Measurements from ENCODE around the gene GPR137.

GPR137 gene

DNA sequence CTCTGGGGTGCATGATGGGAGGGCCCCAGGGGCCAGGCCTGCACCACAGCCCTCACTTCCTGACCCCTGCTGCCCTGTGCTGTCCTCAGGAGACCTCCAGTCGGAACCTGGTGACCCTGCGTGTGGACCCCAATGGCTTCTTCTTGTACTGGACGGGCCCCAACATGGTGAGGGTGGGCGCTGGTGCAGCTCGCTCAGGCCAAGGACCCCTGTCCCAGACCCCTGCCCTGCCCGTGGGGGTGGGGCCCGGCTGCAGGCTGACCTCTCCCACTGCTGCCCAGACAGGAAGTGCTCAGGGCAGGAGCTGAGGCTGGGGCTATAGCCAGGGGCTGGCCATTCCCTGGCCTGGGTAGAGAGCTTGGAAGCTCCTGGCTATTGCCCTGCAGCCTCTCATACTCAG lies 31.3 kb upstream of the GPR137 start:
- Histone ChIP-seq H3K4me3 (ENCODE audit: low read depth in 1 of 2, low read length in 1 of 2) (no peak overlapping the region), H3K4me1 (ENCODE audit: control insufficient read depth in 1 of 2, insufficient read depth in 1 of 2, low read depth in 1 of 2, low read length in 1 of 2) (peaks cover 21 to 28% of the 10 kb centered on the region in 2 experiments), H3K36me3 (peaks cover 34% of the 10 kb centered on the region), H3K27ac (no peak overlapping the region), H3K27me3 (peaks cover 6% of the 10 kb centered on the region), H3K9me3 (no peaks in the 10 kb centered on the region)
- TF ChIP-seq, protein P1, sequence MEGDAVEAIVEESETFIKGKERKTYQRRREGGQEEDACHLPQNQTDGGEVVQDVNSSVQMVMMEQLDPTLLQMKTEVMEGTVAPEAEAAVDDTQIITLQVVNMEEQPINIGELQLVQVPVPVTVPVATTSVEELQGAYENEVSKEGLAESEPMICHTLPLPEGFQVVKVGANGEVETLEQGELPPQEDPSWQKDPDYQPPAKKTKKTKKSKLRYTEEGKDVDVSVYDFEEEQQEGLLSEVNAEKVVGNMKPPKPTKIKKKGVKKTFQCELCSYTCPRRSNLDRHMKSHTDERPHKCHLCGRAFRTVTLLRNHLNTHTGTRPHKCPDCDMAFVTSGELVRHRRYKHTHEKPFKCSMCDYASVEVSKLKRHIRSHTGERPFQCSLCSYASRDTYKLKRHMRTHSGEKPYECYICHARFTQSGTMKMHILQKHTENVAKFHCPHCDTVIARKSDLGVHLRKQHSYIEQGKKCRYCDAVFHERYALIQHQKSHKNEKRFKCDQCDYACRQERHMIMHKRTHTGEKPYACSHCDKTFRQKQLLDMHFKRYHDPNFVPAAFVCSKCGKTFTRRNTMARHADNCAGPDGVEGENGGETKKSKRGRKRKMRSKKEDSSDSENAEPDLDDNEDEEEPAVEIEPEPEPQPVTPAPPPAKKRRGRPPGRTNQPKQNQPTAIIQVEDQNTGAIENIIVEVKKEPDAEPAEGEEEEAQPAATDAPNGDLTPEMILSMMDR (IDR thresholded peaks at IDR 0.05): no peak

DNA sequence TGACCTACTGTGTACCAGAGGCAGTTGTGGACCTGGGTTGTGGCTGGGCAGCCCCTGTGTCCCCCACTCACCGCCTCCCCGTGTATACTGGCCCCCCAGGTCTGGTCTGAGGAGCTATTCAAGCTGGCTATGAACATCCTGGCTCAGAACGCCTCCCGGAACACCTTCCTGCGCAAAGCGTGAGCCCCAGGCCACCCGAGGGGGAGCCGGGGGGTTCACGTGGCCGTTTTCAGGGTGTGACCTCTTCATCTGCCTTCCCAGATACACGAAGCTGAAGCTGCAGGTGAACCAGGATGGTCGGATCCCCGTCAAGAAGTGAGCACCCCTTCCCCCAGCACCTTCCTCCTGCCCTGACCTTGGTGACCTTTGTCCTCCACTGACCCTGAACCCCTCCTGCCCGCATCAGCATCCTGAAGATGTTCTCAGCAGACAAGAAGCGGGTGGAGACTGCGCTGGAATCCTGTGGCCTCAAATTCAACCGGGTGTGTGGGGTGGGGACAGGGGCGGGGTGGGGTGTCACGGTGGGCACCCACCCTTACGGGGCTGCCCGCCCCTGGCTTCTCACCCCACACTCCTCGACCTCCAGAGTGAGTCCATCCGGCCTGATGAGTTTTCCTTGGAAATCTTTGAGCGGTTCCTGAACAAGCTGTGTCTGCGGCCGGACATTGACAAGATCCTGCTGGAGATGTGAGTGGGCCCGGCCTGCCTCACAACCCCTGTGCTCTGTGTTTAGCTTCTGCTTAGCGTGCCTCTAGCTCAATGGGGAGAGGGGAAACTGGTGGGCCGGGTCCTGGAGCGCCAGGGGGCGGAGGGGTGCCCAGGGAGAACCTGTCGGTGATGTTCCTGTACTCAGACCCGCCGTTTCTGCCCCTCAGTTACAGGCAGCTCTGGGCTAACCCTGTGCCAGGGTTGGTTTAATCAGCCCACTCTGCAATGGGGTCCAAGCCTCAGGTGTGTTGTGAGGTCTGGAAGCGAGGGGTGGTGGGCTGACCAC lies 30.2 kb upstream of the GPR137 start:
- TF ChIP-seq, protein P1 (IDR thresholded peaks at IDR 0.05): no peak
- Histone ChIP-seq H3K4me3 (ENCODE audit: low read depth in 1 of 2, low read length in 1 of 2) (no peak overlapping the region), H3K36me3 (peaks cover 37% of the 10 kb centered on the region), H3K27ac (no peak overlapping the region), H3K9me3 (no peaks in the 10 kb centered on the region), H3K27me3 (peaks cover 5% of the 10 kb centered on the region), H3K4me1 (ENCODE audit: control insufficient read depth in 1 of 2, insufficient read depth in 1 of 2, low read depth in 1 of 2, low read length in 1 of 2) (peaks cover 21 to 25% of the 10 kb centered on the region in 2 experiments)

DNA sequence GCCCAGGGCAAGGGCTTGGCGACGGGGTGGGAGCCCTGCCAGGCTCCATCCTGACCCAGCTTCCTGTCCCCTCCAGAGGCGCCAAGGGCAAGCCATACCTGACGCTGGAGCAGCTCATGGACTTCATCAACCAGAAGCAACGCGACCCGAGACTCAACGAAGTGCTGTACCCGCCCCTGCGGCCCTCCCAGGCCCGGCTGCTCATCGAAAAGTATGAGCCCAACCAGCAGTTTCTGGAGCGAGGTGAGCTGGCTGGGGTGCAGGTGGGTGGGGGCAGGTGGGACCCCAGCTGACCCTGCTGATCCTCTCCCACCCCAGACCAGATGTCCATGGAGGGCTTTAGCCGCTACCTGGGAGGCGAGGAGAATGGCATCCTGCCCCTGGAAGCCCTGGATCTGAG lies 29.3 kb upstream of the GPR137 start:
- Histone ChIP-seq H3K4me1 (ENCODE audit: control insufficient read depth in 1 of 2, insufficient read depth in 1 of 2, low read depth in 1 of 2, low read length in 1 of 2) (peaks cover 14 to 17% of the 10 kb centered on the region in 2 experiments), H3K27me3 (no peaks in the 10 kb centered on the region), H3K4me3 (ENCODE audit: low read depth in 1 of 2, low read length in 1 of 2) (no peak overlapping the region), H3K27ac (no peak overlapping the region), H3K9me3 (no peaks in the 10 kb centered on the region), H3K36me3 (peaks cover 37% of the 10 kb centered on the region)
- TF ChIP-seq, protein P1 (IDR thresholded peaks at IDR 0.05): no peak

DNA sequence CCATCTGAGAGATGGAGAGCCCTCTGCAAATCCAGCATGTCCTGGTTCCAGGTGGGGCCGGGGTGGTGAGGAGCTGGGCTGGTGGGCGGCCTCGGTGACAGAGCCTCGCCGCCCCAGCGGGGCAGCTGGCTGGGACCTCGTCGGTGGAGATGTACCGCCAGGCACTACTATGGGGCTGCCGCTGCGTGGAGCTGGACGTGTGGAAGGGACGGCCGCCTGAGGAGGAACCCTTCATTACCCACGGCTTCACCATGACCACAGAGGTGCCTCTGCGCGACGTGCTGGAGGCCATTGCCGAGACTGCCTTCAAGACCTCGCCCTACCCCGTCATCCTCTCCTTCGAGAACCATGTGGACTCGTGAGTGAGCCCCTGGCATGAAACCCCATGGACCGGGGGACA lies 27.3 kb upstream of the GPR137 start:
- no peak overlapping the region for H3K27ac ChIP-seq
- TF ChIP-seq, protein P1 (IDR thresholded peaks at IDR 0.05): no peak
- H3K4me1 ChIP-seq (ENCODE audit: control insufficient read depth in 1 of 2, insufficient read depth in 1 of 2, low read depth in 1 of 2, low read length in 1 of 2): no peaks in the 10 kb centered on the region
- no peak overlapping the region for H3K4me3 ChIP-seq (ENCODE audit: low read depth in 1 of 2, low read length in 1 of 2)
- no peaks in the 10 kb centered on the region for H3K27me3 ChIP-seq
- H3K36me3 ChIP-seq: peaks cover 57% of the 10 kb centered on the region
- no peaks in the 10 kb centered on the region for H3K9me3 ChIP-seq

DNA sequence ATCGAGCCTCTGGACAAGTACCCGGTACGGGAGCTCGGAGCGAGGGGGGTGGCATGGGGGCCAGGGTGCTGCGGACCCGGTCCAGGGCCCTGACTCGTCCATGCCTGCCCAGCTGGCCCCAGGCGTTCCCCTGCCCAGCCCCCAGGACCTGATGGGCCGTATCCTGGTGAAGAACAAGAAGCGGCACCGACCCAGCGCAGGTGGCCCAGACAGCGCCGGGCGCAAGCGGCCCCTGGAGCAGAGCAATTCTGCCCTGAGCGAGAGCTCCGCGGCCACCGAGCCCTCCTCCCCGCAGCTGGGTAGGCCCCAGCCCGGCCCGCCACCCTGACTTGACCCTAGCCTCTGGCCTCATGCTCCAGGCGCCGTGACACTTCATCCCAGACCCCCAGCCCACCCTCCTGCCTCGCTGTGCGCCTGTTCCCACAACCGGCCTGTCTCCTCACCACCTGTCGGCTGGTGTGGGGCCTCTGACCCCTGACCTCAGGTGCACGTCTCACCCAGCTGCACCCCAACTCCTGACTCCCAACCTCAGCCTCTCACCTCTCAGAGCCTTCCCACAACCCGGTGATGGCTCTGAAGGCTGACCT lies 26.6 kb upstream of the GPR137 start:
- Histone ChIP-seq H3K36me3 (peaks cover 64% of the 10 kb centered on the region), H3K4me1 (ENCODE audit: control insufficient read depth in 1 of 2, insufficient read depth in 1 of 2, low read depth in 1 of 2, low read length in 1 of 2) (no peaks in the 10 kb centered on the region), H3K4me3 (ENCODE audit: low read depth in 1 of 2, low read length in 1 of 2) (no peak overlapping the region), H3K27ac (no peak overlapping the region), H3K27me3 (no peaks in the 10 kb centered on the region), H3K9me3 (no peaks in the 10 kb centered on the region)
- TF ChIP-seq, protein P1 (IDR thresholded peaks at IDR 0.05): no peak
